Astrocyte (in vitro differentiated cells and primary cell): ENCODE data around the gene CLEC16A. TPM values are rescaled to one million over a fixed set of nuclear protein-coding genes. Genes with fewer than 3 reads are reported as not detected.

ENCODE experiments used
- DNase-seq: peaks from one replicate; pipeline ENCODE4 v3.0.0-alpha.2; 2010; ENCODE audit warnings: low read depth
- FAIRE-seq: peaks from 2 replicates; lab custom pipeline; 2011; peaks lifted over from hg19 to GRCh38; lab: Jason Lieb, UNC
- H2AFZ ChIP-seq: 2 replicates; pipeline ENCODE4 v1.6.0; 2012; ENCODE audit warnings: low read depth, low read length, inconsistent platforms
- H3K27ac ChIP-seq: 2 replicates; pipeline ENCODE4 v1.5.1; 2011; ENCODE audit warnings: low read depth, low read length, inconsistent platforms
- H3K27me3 ChIP-seq: 2 replicates; pipeline ENCODE4 v1.6.0; 2011; ENCODE audit warnings: low read length, inconsistent platforms; ENCODE audit not compliant: insufficient read depth
- H3K36me3 ChIP-seq: 2 replicates; pipeline ENCODE4 v1.5.1; 2011; ENCODE audit warnings: low read length, inconsistent platforms; ENCODE audit not compliant: insufficient read depth
- H3K4me1 ChIP-seq: 2 replicates; pipeline ENCODE4 v1.5.1; 2011; ENCODE audit warnings: low read length, inconsistent platforms; ENCODE audit not compliant: insufficient read depth
- H3K4me2 ChIP-seq: 2 replicates; pipeline ENCODE4 v1.6.0; 2012; ENCODE audit warnings: low read length, inconsistent platforms
- H3K4me3 ChIP-seq: 2 replicates; pipeline ENCODE4 v1.5.1; 2011; ENCODE audit warnings: low read depth, mild to moderate bottlenecking, low read length, inconsistent platforms; ENCODE audit not compliant: insufficient read depth
- H3K79me2 ChIP-seq: 2 replicates; pipeline ENCODE4 v1.6.0; 2012; ENCODE audit warnings: mild to moderate bottlenecking, low read length, inconsistent platforms; ENCODE audit not compliant: insufficient read depth
- H3K9ac ChIP-seq: 2 replicates; pipeline ENCODE4 v1.6.0; 2012; ENCODE audit warnings: mild to moderate bottlenecking, low read length, inconsistent platforms
- H3K9me3 ChIP-seq: 2 replicates; pipeline ENCODE4 v1.5.1; 2012; ENCODE audit warnings: low read depth, mild to moderate bottlenecking, low read length, inconsistent platforms; ENCODE audit not compliant: insufficient read depth
- H4K20me1 ChIP-seq: 2 replicates; pipeline ENCODE4 v1.6.0; 2012; ENCODE audit warnings: low read length, inconsistent platforms; ENCODE audit not compliant: insufficient read depth
- H3K27ac Mint-ChIP-seq: one replicate; pipeline ENCODE4 v1.8.0; 2021; ENCODE audit warnings: mild to moderate bottlenecking, mixed read lengths; ENCODE audit not compliant: unreplicated experiment
- H3K27me3 Mint-ChIP-seq: one replicate; pipeline ENCODE4 v1.8.0; 2021; ENCODE audit warnings: low read depth, mixed read lengths; ENCODE audit not compliant: unreplicated experiment
- H3K36me3 Mint-ChIP-seq: one replicate; pipeline ENCODE4 v1.8.0; 2021; ENCODE audit warnings: low read depth, mixed read lengths; ENCODE audit not compliant: unreplicated experiment
- H3K4me1 Mint-ChIP-seq: one replicate; pipeline ENCODE4 v1.8.0; 2021; ENCODE audit warnings: low read depth, mixed read lengths; ENCODE audit not compliant: unreplicated experiment
- H3K4me3 Mint-ChIP-seq: one replicate; pipeline ENCODE4 v1.8.0; 2021; ENCODE audit warnings: mild to moderate bottlenecking, moderate library complexity, mixed read lengths; ENCODE audit not compliant: unreplicated experiment
- H3K9me3 Mint-ChIP-seq: one replicate; pipeline ENCODE4 v1.8.0; 2021; ENCODE audit warnings: mild to moderate bottlenecking, mixed read lengths; ENCODE audit not compliant: unreplicated experiment
- CTCF ChIP-seq: IDR thresholded peaks from 2 replicates; pipeline ENCODE4 v1.5.1; 2011; ENCODE audit warnings: low read depth, mild to moderate bottlenecking, inconsistent platforms, low read length, moderate library complexity; ENCODE audit not compliant: insufficient read depth
- EZH2 ChIP-seq: IDR thresholded peaks from 2 replicates; pipeline ENCODE4 v1.6.1; 2012; ENCODE audit warnings: mild to moderate bottlenecking, low read length, inconsistent platforms; ENCODE audit not compliant: insufficient read depth
- total RNA-seq: library from RNA; stranded (reverse); gene quantifications from 2 replicates; pipeline ENCODE4 v1.2.1, GENCODE V29; 2021

Gene CLEC16A
- total RNA-seq, 1 donor from 2014 or later: 31.7 TPM

- DNase-seq: no peak
- TF ChIP-seq CTCF: no peak
Observed at GRCh38 chr16:11208916-11209665, 264.7 kb downstream of the CLEC16A start.

DNA sequence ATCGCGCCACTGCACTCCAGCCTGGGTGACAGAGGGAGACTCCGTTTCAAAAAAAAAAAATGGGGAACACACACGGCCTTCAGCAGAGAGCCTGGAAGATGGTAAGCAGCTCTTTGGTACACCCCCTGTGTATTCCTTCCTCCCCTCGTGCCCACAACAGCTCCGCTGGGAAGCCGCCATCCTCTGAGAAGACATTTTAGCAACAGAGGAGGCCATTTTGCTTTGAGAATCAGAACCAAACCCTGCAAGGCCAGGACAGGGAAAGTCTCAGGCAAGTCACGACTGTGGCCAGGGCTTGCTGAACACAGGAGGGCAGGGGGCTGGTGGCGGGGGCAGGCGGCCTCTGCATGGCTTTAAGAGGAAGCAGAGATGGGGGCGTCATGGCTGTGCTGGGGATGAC is 265.9 kb downstream of the CLEC16A start:
- H3K27ac Mint-ChIP-seq: no peak overlapping the region
- Histone ChIP-seq H4K20me1 (no peaks in the 10 kb centered on the region), H3K9ac (no peak overlapping the region), H2AFZ (no peak overlapping the region), H3K27me3 (peaks cover 3% of the 10 kb centered on the region), H3K4me1 (peaks cover 8% of the 10 kb centered on the region), H3K4me2 (no peak overlapping the region), H3K36me3 (no peaks in the 10 kb centered on the region), H3K4me3 (no peak overlapping the region), H3K9me3 (peaks cover 6% of the 10 kb centered on the region), H3K79me2 (no peaks in the 10 kb centered on the region), H3K27ac (no peak overlapping the region)
- no peak overlapping the region for H3K4me3 Mint-ChIP-seq
- H3K4me1 Mint-ChIP-seq: peaks cover 4% of the 10 kb centered on the region
- TF ChIP-seq CTCF (no peak), EZH2 (no peak)
- FAIRE-seq (no peak), DNase-seq (no peak)
- peaks cover 19% of the 10 kb centered on the region for H3K27me3 Mint-ChIP-seq
- peaks cover 8% of the 10 kb centered on the region for H3K9me3 Mint-ChIP-seq
- peaks cover 3% of the 10 kb centered on the region for H3K36me3 Mint-ChIP-seq

More at GRCh38 chr16:11208916-11209665, 264.7 kb downstream of the CLEC16A start:
- Histone ChIP-seq H3K4me3 (no peak overlapping the region), H3K9ac (no peak overlapping the region), H3K9me3 (peaks cover 6% of the 10 kb centered on the region), H3K79me2 (no peaks in the 10 kb centered on the region), H3K27ac (no peak overlapping the region), H3K4me2 (no peak overlapping the region), H2AFZ (no peak overlapping the region), H3K36me3 (no peaks in the 10 kb centered on the region), H4K20me1 (no peaks in the 10 kb centered on the region), H3K27me3 (peaks cover 3% of the 10 kb centered on the region), H3K4me1 (peaks cover 8% of the 10 kb centered on the region)
- peaks cover 4% of the 10 kb centered on the region for H3K4me1 Mint-ChIP-seq
- H3K4me3 Mint-ChIP-seq: no peak overlapping the region
- peaks cover 23% of the 10 kb centered on the region for H3K27me3 Mint-ChIP-seq
- H3K36me3 Mint-ChIP-seq: peaks cover 3% of the 10 kb centered on the region
- peaks cover 8% of the 10 kb centered on the region for H3K9me3 Mint-ChIP-seq
- no peak overlapping the region for H3K27ac Mint-ChIP-seq
- no peak for FAIRE-seq
